MM.1S (cell line): ENCODE measurements around the gene GAP43.

Experiments used
- DNase-seq: peaks from one replicate; pipeline ENCODE4 v3.0.0-alpha.2; 2015
- H2AFZ ChIP-seq: fragments of 300-600 bp; sonication (generic); 2 replicates; pipeline ENCODE4 v1.6.0; 2016; ENCODE audit warnings: antibody characterized with exemption, low read length
- H3F3A ChIP-seq: fragments of 300-600 bp; sonication (generic); 2 replicates; pipeline ENCODE4 v1.6.1; 2016; ENCODE audit warnings: mild to moderate bottlenecking, antibody characterized with exemption, low read length, moderate library complexity, mixed read lengths; ENCODE audit not compliant: insufficient read depth
- H3K27ac ChIP-seq: fragments of 300-600 bp; sonication (generic); 2 replicates; pipeline ENCODE4 v1.5.1; 2016; ENCODE audit warnings: mild to moderate bottlenecking, low read length
- H3K27me3 ChIP-seq: fragments of 300-600 bp; sonication (generic); replicated peaks from 2 replicates; pipeline ENCODE4 v1.6.0; 2016; ENCODE audit warnings: low read length; ENCODE audit not compliant: insufficient read depth
- H3K36me3 ChIP-seq: fragments of 300-600 bp; sonication (generic); replicated peaks from 2 replicates; pipeline ENCODE4 v1.6.1; 2016; ENCODE audit warnings: mild to moderate bottlenecking, low read length, mixed read lengths; ENCODE audit not compliant: insufficient read depth
- H3K4me1 ChIP-seq: fragments of 300-600 bp; sonication (generic); 2 replicates; pipeline ENCODE4 v1.6.1; 2016; ENCODE audit warnings: low read length, mixed read lengths
- H3K4me2 ChIP-seq: fragments of 300-600 bp; sonication (generic); 2 replicates; pipeline ENCODE4 v1.6.0; 2016; ENCODE audit warnings: low read depth, low read length
- H3K4me3 ChIP-seq: fragments of 300-600 bp; sonication (generic); 2 replicates; pipeline ENCODE4 v1.5.1; 2016; ENCODE audit warnings: low read length, mixed read lengths
- H3K79me2 ChIP-seq: fragments of 300-600 bp; sonication (generic); 2 replicates; pipeline ENCODE4 v1.6.1; 2016; ENCODE audit warnings: mixed run types, low read length, mixed read lengths
- H3K9ac ChIP-seq: fragments of 300-600 bp; sonication (generic); 2 replicates; pipeline ENCODE4 v1.6.1; 2016; ENCODE audit warnings: low read length, mixed read lengths
- H3K9me2 ChIP-seq: fragments of 300-600 bp; sonication (generic); replicated peaks from 2 replicates; pipeline ENCODE4 v1.6.1; 2016; ENCODE audit warnings: mild to moderate bottlenecking, low read length, mixed read lengths; ENCODE audit not compliant: insufficient read depth
- H3K9me3 ChIP-seq: fragments of 300-600 bp; sonication (generic); replicated peaks from 2 replicates; pipeline ENCODE4 v1.6.1; 2016; ENCODE audit warnings: mild to moderate bottlenecking, low read length, mixed read lengths; ENCODE audit not compliant: insufficient read depth
- H4K20me1 ChIP-seq: fragments of 300-600 bp; sonication (generic); 2 replicates; pipeline ENCODE4 v1.6.1; 2016; ENCODE audit warnings: mild to moderate bottlenecking, low read length, moderate library complexity, mixed read lengths; ENCODE audit not compliant: insufficient read depth
- EZH2 ChIP-seq: fragments of 300-600 bp; sonication (generic); optimal IDR thresholded peaks from 2 replicates; pipeline ENCODE3; 2017; ENCODE audit warnings: low read depth, mild to moderate bottlenecking, antibody characterized with exemption, low read length, mixed read lengths
- EZH2phosphoT487 ChIP-seq: fragments of 300-600 bp; sonication (generic); IDR thresholded peaks from 2 replicates; pipeline ENCODE4 v1.6.1; 2018; ENCODE audit warnings: antibody characterized with exemption, low read length
- TF ChIP-seq, protein P1 (sequence below): fragments of 300-600 bp; sonication (generic); IDR thresholded peaks from 2 replicates; pipeline ENCODE4 v1.5.1; 2016; ENCODE audit warnings: antibody characterized with exemption, low read length, mixed read lengths

GAP43 gene

DNA sequence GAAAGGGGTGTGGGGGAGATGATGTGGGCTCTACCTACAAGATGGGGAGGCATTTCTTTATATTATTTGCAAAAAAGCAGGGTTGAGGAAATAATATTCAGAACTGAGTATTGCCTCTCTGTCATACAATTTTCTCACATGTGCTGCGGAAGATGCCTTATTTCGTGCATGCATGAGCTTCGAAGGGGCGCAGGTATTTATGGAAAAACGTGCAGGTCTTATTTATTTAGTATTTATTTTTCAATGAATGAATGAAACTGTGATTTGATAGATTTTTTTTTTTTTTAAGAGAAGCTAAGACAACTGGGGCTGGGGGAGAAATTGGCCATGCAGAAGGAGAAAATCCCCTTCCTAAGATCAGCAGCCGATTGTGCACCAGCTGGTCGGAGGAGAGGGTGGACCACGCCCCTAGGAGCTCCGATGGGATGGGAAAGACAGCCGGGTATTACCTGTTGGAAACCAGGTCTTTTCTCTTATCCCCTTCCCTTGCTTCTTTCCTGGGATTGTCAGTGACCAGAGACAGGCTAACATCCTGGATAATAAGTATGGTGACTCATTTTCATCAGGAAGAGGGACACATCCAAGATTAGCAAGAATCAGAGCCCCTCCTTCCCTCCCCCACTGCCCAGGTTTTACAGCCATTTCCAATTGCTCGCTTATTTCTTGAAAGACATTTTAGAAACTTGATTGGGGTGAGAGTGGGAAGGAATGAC is 875 bp downstream of the GAP43 start:
- Histone ChIP-seq H3K36me3 (no peaks in the 10 kb centered on the region), H4K20me1 (no peaks in the 10 kb centered on the region), H3K4me3 (no peak overlapping the region), H3K79me2 (no peaks in the 10 kb centered on the region), H3K9ac (no peak overlapping the region), H3K4me2 (no peak overlapping the region), H2AFZ (no peak overlapping the region), H3K9me2 (no peaks in the 10 kb centered on the region), H3K9me3 (no peaks in the 10 kb centered on the region), H3K4me1 (peaks cover 20% of the 10 kb centered on the region), H3F3A (peaks cover 10% of the 10 kb centered on the region), H3K27me3 (no peaks in the 10 kb centered on the region), H3K27ac (no peak overlapping the region)
- DNase-seq: no peak
- TF ChIP-seq EZH2phosphoT487 (no peak), EZH2 (no peak)
- TF ChIP-seq, protein P1, sequence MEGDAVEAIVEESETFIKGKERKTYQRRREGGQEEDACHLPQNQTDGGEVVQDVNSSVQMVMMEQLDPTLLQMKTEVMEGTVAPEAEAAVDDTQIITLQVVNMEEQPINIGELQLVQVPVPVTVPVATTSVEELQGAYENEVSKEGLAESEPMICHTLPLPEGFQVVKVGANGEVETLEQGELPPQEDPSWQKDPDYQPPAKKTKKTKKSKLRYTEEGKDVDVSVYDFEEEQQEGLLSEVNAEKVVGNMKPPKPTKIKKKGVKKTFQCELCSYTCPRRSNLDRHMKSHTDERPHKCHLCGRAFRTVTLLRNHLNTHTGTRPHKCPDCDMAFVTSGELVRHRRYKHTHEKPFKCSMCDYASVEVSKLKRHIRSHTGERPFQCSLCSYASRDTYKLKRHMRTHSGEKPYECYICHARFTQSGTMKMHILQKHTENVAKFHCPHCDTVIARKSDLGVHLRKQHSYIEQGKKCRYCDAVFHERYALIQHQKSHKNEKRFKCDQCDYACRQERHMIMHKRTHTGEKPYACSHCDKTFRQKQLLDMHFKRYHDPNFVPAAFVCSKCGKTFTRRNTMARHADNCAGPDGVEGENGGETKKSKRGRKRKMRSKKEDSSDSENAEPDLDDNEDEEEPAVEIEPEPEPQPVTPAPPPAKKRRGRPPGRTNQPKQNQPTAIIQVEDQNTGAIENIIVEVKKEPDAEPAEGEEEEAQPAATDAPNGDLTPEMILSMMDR: no peak

DNA sequence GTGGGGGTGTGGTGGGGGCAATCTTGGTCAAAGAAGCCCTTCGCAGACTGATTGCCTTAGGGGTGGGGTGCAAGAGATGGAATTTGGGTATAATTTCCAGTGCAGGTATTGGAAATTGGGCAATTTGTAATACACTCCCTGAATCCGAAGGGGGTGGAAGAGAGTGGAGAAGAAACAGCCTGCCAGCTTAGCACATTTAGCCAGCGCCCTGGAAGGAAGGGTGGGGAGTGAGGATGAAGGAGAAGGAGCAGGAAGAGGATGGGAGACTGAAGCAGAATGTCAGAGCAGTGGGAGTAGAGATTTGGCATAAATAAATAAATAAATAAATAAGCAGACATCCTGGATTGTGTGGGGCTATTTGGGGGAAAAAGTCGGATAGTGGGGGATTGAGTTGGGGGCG is 1.6 kb downstream of the GAP43 start:
- H4K20me1 ChIP-seq: no peaks in the 10 kb centered on the region
- no peaks in the 10 kb centered on the region for H3K27me3 ChIP-seq
- no peaks in the 10 kb centered on the region for H3K9me2 ChIP-seq
- H3K9me3 ChIP-seq: no peaks in the 10 kb centered on the region
- H3K9ac ChIP-seq: no peak overlapping the region
- H3K27ac ChIP-seq: no peak overlapping the region
- H3K4me2 ChIP-seq: no peak overlapping the region
- H3K4me3 ChIP-seq: no peak overlapping the region
- no peak for DNase-seq
- peaks cover 10% of the 10 kb centered on the region for H3F3A ChIP-seq
- no peak for TF ChIP-seq EZH2phosphoT487
- H2AFZ ChIP-seq: no peak overlapping the region
- no peaks in the 10 kb centered on the region for H3K36me3 ChIP-seq
- no peaks in the 10 kb centered on the region for H3K79me2 ChIP-seq
- H3K4me1 ChIP-seq: peaks cover 20% of the 10 kb centered on the region

- Histone ChIP-seq H2AFZ (no peak overlapping the region), H3F3A (peaks cover 10% of the 10 kb centered on the region), H3K9me3 (no peaks in the 10 kb centered on the region), H4K20me1 (no peaks in the 10 kb centered on the region), H3K79me2 (no peaks in the 10 kb centered on the region), H3K4me3 (no peak overlapping the region), H3K36me3 (no peaks in the 10 kb centered on the region), H3K27ac (no peak overlapping the region), H3K27me3 (no peaks in the 10 kb centered on the region), H3K4me2 (no peak overlapping the region), H3K9me2 (no peaks in the 10 kb centered on the region), H3K4me1 (peaks cover 20% of the 10 kb centered on the region), H3K9ac (no peak overlapping the region)
- DNase-seq: no peak
- TF ChIP-seq, protein P1: no peak
- TF ChIP-seq EZH2phosphoT487 (no peak), EZH2 (no peak)
Measured at GRCh38 chr3:115626006-115626409, 2.7 kb downstream of the GAP43 start.

- Histone ChIP-seq H3K9me2 (no peaks in the 10 kb centered on the region), H3K79me2 (no peaks in the 10 kb centered on the region), H3K9ac (no peak overlapping the region), H4K20me1 (no peaks in the 10 kb centered on the region), H3K36me3 (no peaks in the 10 kb centered on the region), H3K27me3 (no peaks in the 10 kb centered on the region), H3F3A (peaks cover 10% of the 10 kb centered on the region), H3K27ac (no peak overlapping the region), H3K4me2 (no peak overlapping the region), H3K4me1 (peaks cover 20% of the 10 kb centered on the region), H2AFZ (no peak overlapping the region), H3K4me3 (no peak overlapping the region), H3K9me3 (no peaks in the 10 kb centered on the region)
- DNase-seq: no peak
- TF ChIP-seq EZH2phosphoT487 (no peak), EZH2 (no peak)
- TF ChIP-seq, protein P1: no peak
Measured at GRCh38 chr3:115626721-115627120, 3.4 kb downstream of the GAP43 start.
